Ishikawa (cell line): Measurements from ENCODE around the gene GSTA2.
A peak's percentile ranks its signal among the peaks of the same experiment; 100 is the strongest.

ENCODE experiments used
- CEBPB ChIP-seq: IDR thresholded peaks from 2 replicates; pipeline ENCODE4 v1.6.1; 2012
- CREB1 ChIP-seq: IDR thresholded peaks from 2 replicates; pipeline ENCODE4 v1.6.1; 2012; ENCODE audit warnings: low read depth
- EGR1 ChIP-seq: IDR thresholded peaks from 2 replicates; pipeline ENCODE4 v1.6.1; 2012
- EP300 ChIP-seq: IDR thresholded peaks from 2 replicates; pipeline ENCODE4 v1.6.1; 2012; ENCODE audit warnings: borderline replicate concordance
- FOXM1 ChIP-seq: IDR thresholded peaks from 2 replicates; pipeline ENCODE4 v1.6.1; 2012; ENCODE audit warnings: low read depth, borderline replicate concordance
- NFIC ChIP-seq: IDR thresholded peaks from 2 replicates; pipeline ENCODE4 v1.6.1; 2012
- RAD21 ChIP-seq: IDR thresholded peaks from 2 replicates; pipeline ENCODE4 v1.6.1; 2012; ENCODE audit warnings: low read depth
- TAF1 ChIP-seq: IDR thresholded peaks from 2 replicates; pipeline ENCODE4 v1.6.1; 2012; ENCODE audit warnings: low read depth, mild to moderate bottlenecking
- TCF12 ChIP-seq: IDR thresholded peaks from 2 replicates; pipeline ENCODE4 v1.6.1; 2012; ENCODE audit warnings: low read depth
- TEAD4 ChIP-seq: IDR thresholded peaks from 2 replicates; pipeline ENCODE4 v1.6.1; 2012
- YY1 ChIP-seq: IDR thresholded peaks from 2 replicates; pipeline ENCODE4 v1.6.1; 2012; ENCODE audit warnings: low read depth
- ZBTB7A ChIP-seq: IDR thresholded peaks from 2 replicates; pipeline ENCODE4 v1.6.1; 2012; ENCODE audit warnings: low read depth
- TF ChIP-seq, protein P1 (sequence below): IDR thresholded peaks from 2 replicates; pipeline ENCODE4 v1.6.1; 2012
- TF ChIP-seq, protein P2 (sequence below): IDR thresholded peaks from 2 replicates; pipeline ENCODE4 v1.6.1; 2012; ENCODE audit warnings: low read depth, mild to moderate bottlenecking
- TF ChIP-seq, protein P3 (sequence below): IDR thresholded peaks from 2 replicates; pipeline ENCODE4 v1.6.1; 2012

Gene GSTA2

DNA sequence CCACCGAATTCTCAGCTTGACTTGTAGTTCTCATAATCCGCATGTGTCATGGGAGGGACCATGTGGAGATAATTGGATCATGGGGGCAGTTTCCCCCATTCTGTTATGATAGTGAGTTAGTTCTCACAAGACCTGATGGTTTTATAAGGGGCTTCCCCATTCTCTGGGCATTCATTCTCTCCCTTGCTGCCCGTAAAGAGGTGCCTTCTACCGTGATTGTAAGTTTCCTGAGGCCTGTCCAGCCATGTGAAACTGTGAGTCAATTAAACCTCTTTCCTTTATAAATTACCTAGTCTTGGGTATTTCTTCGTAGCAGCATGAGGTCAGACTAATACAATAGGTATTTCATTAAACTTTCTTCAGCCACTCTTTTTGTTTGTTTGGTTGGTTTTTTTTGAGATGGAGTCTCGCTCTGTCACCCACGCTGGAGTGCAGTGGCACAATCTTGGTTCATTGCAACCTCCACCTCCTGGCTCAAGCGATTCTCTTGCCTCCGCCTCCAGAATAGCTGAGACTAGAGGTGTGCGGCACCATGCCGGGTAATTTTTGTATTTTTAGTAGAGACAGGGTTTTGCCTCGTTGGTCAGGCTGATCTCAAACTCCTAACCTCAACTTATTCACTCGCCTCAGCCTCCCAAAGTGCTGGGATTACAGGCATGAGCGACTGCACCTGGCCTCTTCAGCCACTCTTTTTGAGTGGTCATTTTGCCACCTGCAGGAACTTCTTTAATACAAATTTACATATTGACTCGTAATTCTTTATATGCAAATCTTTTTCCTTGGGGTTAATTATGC lies 36.3 kb downstream of the GSTA2 start:
- peak; percentile 69 for TF ChIP-seq EP300
- TF ChIP-seq RAD21 = no peak
- peak; percentile 65 for TF ChIP-seq NFIC
- TF ChIP-seq, protein P1, sequence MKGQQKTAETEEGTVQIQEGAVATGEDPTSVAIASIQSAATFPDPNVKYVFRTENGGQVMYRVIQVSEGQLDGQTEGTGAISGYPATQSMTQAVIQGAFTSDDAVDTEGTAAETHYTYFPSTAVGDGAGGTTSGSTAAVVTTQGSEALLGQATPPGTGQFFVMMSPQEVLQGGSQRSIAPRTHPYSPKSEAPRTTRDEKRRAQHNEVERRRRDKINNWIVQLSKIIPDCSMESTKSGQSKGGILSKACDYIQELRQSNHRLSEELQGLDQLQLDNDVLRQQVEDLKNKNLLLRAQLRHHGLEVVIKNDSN = 0 out of 2 replicates have a peak, but pooled peaks have one; percentile 16
- TF ChIP-seq, protein P2, sequence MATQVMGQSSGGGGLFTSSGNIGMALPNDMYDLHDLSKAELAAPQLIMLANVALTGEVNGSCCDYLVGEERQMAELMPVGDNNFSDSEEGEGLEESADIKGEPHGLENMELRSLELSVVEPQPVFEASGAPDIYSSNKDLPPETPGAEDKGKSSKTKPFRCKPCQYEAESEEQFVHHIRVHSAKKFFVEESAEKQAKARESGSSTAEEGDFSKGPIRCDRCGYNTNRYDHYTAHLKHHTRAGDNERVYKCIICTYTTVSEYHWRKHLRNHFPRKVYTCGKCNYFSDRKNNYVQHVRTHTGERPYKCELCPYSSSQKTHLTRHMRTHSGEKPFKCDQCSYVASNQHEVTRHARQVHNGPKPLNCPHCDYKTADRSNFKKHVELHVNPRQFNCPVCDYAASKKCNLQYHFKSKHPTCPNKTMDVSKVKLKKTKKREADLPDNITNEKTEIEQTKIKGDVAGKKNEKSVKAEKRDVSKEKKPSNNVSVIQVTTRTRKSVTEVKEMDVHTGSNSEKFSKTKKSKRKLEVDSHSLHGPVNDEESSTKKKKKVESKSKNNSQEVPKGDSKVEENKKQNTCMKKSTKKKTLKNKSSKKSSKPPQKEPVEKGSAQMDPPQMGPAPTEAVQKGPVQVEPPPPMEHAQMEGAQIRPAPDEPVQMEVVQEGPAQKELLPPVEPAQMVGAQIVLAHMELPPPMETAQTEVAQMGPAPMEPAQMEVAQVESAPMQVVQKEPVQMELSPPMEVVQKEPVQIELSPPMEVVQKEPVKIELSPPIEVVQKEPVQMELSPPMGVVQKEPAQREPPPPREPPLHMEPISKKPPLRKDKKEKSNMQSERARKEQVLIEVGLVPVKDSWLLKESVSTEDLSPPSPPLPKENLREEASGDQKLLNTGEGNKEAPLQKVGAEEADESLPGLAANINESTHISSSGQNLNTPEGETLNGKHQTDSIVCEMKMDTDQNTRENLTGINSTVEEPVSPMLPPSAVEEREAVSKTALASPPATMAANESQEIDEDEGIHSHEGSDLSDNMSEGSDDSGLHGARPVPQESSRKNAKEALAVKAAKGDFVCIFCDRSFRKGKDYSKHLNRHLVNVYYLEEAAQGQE = no peak
- TF ChIP-seq EGR1 = peak; percentile 51; the same call in 1 of the 2 replicates
- no peak for TF ChIP-seq TAF1
- peak; percentile 68 for TF ChIP-seq TEAD4
- no peak for TF ChIP-seq ZBTB7A
- peak; percentile 88 for TF ChIP-seq TCF12
- TF ChIP-seq CREB1 = no peak
- no peak; the same call in 1 of the 2 replicates for TF ChIP-seq FOXM1
- TF ChIP-seq, protein P3, sequence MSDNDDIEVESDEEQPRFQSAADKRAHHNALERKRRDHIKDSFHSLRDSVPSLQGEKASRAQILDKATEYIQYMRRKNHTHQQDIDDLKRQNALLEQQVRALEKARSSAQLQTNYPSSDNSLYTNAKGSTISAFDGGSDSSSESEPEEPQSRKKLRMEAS = no peak
- peak; percentile 60; the same call in 1 of the 2 replicates for TF ChIP-seq CEBPB

DNA sequence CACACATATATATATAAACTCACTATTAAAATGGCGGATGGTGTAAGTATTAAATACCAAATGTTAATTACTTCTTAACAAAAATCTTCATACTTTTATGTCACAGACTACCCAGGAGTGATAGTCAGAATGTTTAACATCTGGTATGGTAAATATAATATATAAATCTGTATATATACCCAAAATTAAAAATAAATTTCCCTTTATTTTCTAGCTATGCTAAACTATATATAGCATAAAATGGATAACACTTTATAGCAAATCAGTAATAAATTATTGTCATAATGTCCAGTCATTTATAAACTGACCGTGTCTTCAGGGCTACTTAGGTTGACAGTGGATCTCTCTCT lies 37.1 kb downstream of the GSTA2 start:
- TF ChIP-seq, protein P2 = no peak
- no peak for TF ChIP-seq EGR1
- TF ChIP-seq EP300 = no peak
- no peak for TF ChIP-seq TEAD4
- TF ChIP-seq, protein P1 = no peak
- TF ChIP-seq FOXM1 = no peak
- no peak for TF ChIP-seq CREB1
- TF ChIP-seq YY1 = no peak
- no peak for TF ChIP-seq CEBPB
- no peak for TF ChIP-seq ZBTB7A

DNA sequence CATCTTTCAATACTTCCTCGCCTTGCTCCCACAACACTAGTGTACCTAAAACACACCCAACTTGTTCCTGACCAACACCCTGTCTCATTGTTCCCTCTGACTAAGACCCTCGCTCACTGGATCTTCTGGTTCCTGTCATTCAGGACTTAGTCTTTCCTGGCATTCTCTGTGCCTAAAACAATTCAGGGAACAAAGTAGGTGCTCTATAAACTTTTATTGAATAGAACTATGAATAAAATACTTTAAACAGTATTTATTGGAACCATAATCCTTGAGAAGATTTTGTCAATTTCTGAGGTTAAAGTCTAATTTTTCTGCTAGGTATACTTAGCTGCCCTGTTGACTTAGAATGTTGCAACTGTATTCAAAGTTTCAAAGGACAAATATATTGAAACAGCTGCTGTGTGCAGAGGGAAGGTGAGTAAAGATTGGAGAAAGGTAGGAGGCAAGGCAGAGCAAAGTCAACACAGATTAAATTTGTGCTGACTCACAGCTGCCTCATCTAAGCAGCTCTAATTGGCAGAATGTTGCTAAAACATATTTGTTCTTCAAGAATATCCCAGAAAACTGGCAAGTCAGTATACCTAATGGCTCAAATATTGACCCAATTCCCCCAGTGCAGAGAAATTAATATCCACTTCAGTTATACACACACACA lies 37.6 kb downstream of the GSTA2 start:
- no peak for TF ChIP-seq CREB1
- TF ChIP-seq, protein P1 = no peak
- no peak for TF ChIP-seq EP300
- TF ChIP-seq CEBPB = no peak
- no peak for TF ChIP-seq ZBTB7A
- TF ChIP-seq RAD21 = no peak
- no peak for TF ChIP-seq TEAD4
- TF ChIP-seq, protein P3 = no peak

DNA sequence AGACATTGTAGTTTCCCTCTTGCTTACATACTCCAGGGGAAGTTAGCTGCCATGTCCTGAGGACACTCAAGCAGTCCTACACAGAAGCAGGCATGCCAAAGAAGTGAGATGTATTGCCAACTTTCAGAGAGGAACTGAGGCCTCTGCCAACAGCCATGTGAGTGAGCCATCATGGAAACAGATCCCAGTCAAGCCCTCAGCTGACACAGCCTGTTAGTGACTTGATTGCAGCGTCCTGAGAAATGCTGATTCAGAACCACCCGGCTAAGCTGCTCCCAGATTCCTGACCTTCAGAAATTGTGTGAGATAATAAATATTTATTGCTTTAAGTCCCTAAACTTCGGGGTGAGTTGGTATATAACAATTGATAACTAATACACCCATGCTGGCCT lies 38.1 kb downstream of the GSTA2 start:
- TF ChIP-seq, protein P2 = no peak
- TF ChIP-seq CEBPB (no peak), EGR1 (no peak)
- TF ChIP-seq, protein P1 = no peak
